ENCODE measurements around the gene INPP4A.

The INPP4A gene

GRCh38 chr2:98468621-98469236, 24.1 kb downstream of the INPP4A start:
- H3K9ac ChIP-seq (ENCODE audit: insufficient read length), result no peak overlapping the region
- DNase-seq (ENCODE audit: low read depth, low spot score), result no peak
- TF ChIP-seq POLR2AphosphoS5 (IDR thresholded peaks at IDR 0.05; ENCODE audit: borderline replicate concordance, low read depth, low read length), result no peak
- TF ChIP-seq FOXP2 (optimal IDR thresholded peaks at IDR 0.05; ENCODE audit: control extremely low read depth, extremely low read length, insufficient read depth), result no peak
- TF ChIP-seq EZH2 (IDR thresholded peaks at IDR 0.05), result no peak
- H3K27ac ChIP-seq, result no peak overlapping the region
- no peak overlapping the region for H3K4me3 ChIP-seq
- no peaks in the 10 kb centered on the region for H3K36me3 ChIP-seq (ENCODE audit: insufficient read depth, low read length)
- no peaks in the 10 kb centered on the region for H3K9me3 ChIP-seq (ENCODE audit: low read depth, low read length)

- Histone ChIP-seq H3K9ac (ENCODE audit: insufficient read length) (no peak overlapping the region), H3K9me3 (ENCODE audit: low read depth, low read length) (no peaks in the 10 kb centered on the region), H3K36me3 (ENCODE audit: insufficient read depth, low read length) (no peaks in the 10 kb centered on the region), H3K4me3 (no peak overlapping the region), H3K27ac (no peak overlapping the region)
- TF ChIP-seq EZH2 (IDR thresholded peaks at IDR 0.05) (no peak), FOXP2 (optimal IDR thresholded peaks at IDR 0.05; ENCODE audit: control extremely low read depth, extremely low read length, insufficient read depth) (no peak), POLR2AphosphoS5 (IDR thresholded peaks at IDR 0.05; ENCODE audit: borderline replicate concordance, low read depth, low read length) (no peak)
- no peak for DNase-seq (ENCODE audit: low read depth, low spot score)
Observed at GRCh38 chr2:98469862-98470544, 25.3 kb downstream of the INPP4A start.

- H3K9ac ChIP-seq (ENCODE audit: insufficient read length), result no peak overlapping the region
- no peaks in the 10 kb centered on the region for H3K36me3 ChIP-seq (ENCODE audit: insufficient read depth, low read length)
- no peak for DNase-seq (ENCODE audit: low read depth, low spot score)
- H3K27ac ChIP-seq, result no peak overlapping the region
- H3K9me3 ChIP-seq (ENCODE audit: low read depth, low read length), result no peaks in the 10 kb centered on the region
- TF ChIP-seq EZH2 (IDR thresholded peaks at IDR 0.05) (no peak), POLR2AphosphoS5 (IDR thresholded peaks at IDR 0.05; ENCODE audit: borderline replicate concordance, low read depth, low read length) (no peak), FOXP2 (optimal IDR thresholded peaks at IDR 0.05; ENCODE audit: control extremely low read depth, extremely low read length, insufficient read depth) (no peak)
- no peak overlapping the region for H3K4me3 ChIP-seq
Observed at GRCh38 chr2:98470851-98471255, 26.2 kb downstream of the INPP4A start.

GRCh38 chr2:98471402-98472131, 26.9 kb downstream of the INPP4A start:
- H3K27ac ChIP-seq, result no peak overlapping the region

GRCh38 chr2:98472132-98472650, 27.5 kb downstream of the INPP4A start:
- no peak for DNase-seq (ENCODE audit: low read depth, low spot score)
- Histone ChIP-seq H3K9ac (ENCODE audit: insufficient read length) (no peak overlapping the region), H3K27ac (no peak overlapping the region), H3K4me3 (no peak overlapping the region), H3K9me3 (ENCODE audit: low read depth, low read length) (no peaks in the 10 kb centered on the region), H3K36me3 (ENCODE audit: insufficient read depth, low read length) (no peaks in the 10 kb centered on the region)
- no peak for TF ChIP-seq POLR2AphosphoS5 (IDR thresholded peaks at IDR 0.05; ENCODE audit: borderline replicate concordance, low read depth, low read length)
- TF ChIP-seq EZH2 (IDR thresholded peaks at IDR 0.05), result no peak
- TF ChIP-seq FOXP2 (optimal IDR thresholded peaks at IDR 0.05; ENCODE audit: control extremely low read depth, extremely low read length, insufficient read depth), result no peak

More at GRCh38 chr2:98471402-98472131, 26.9 kb downstream of the INPP4A start:
- Histone ChIP-seq H3K9me3 (ENCODE audit: low read depth, low read length) (no peaks in the 10 kb centered on the region), H3K4me3 (no peak overlapping the region), H3K9ac (ENCODE audit: insufficient read length) (no peak overlapping the region), H3K36me3 (ENCODE audit: insufficient read depth, low read length) (no peaks in the 10 kb centered on the region)
- no peak for DNase-seq (ENCODE audit: low read depth, low spot score)
- TF ChIP-seq EZH2 (IDR thresholded peaks at IDR 0.05) (no peak), FOXP2 (optimal IDR thresholded peaks at IDR 0.05; ENCODE audit: control extremely low read depth, extremely low read length, insufficient read depth) (no peak), POLR2AphosphoS5 (IDR thresholded peaks at IDR 0.05; ENCODE audit: borderline replicate concordance, low read depth, low read length) (no peak)

GRCh38 chr2:98472961-98473746, 28.5 kb downstream of the INPP4A start:
- Histone ChIP-seq H3K9me3 (ENCODE audit: low read depth, low read length) (no peaks in the 10 kb centered on the region), H3K36me3 (ENCODE audit: insufficient read depth, low read length) (no peaks in the 10 kb centered on the region), H3K4me3 (no peak overlapping the region), H3K9ac (ENCODE audit: insufficient read length) (no peak overlapping the region), H3K27ac (no peak overlapping the region)
- DNase-seq (ENCODE audit: low read depth, low spot score), result no peak
- no peak for TF ChIP-seq EZH2 (IDR thresholded peaks at IDR 0.05)
- TF ChIP-seq FOXP2 (optimal IDR thresholded peaks at IDR 0.05; ENCODE audit: control extremely low read depth, extremely low read length, insufficient read depth), result no peak
- no peak for TF ChIP-seq POLR2AphosphoS5 (IDR thresholded peaks at IDR 0.05; ENCODE audit: borderline replicate concordance, low read depth, low read length)

- no peak overlapping the region for H3K4me3 ChIP-seq
- no peaks in the 10 kb centered on the region for H3K36me3 ChIP-seq (ENCODE audit: insufficient read depth, low read length)
- H3K9me3 ChIP-seq (ENCODE audit: low read depth, low read length), result no peaks in the 10 kb centered on the region
- TF ChIP-seq FOXP2 (optimal IDR thresholded peaks at IDR 0.05; ENCODE audit: control extremely low read depth, extremely low read length, insufficient read depth) (no peak), EZH2 (IDR thresholded peaks at IDR 0.05) (no peak), POLR2AphosphoS5 (IDR thresholded peaks at IDR 0.05; ENCODE audit: borderline replicate concordance, low read depth, low read length) (no peak)
- H3K9ac ChIP-seq (ENCODE audit: insufficient read length), result no peak overlapping the region
- no peak overlapping the region for H3K27ac ChIP-seq
- no peak for DNase-seq (ENCODE audit: low read depth, low spot score)
Observed at GRCh38 chr2:98473995-98474780, 29.5 kb downstream of the INPP4A start.
